ENCODE data around the gene MYBBP1A.

The MYBBP1A gene

GRCh38 chr17:4572131-4572530 lies 16.9 kb upstream of the MYBBP1A start:
- no peak for DNase-seq (ENCODE audit: low read depth)

GRCh38 chr17:4569591-4569990 lies 14.4 kb upstream of the MYBBP1A start:
- no peak for DNase-seq (ENCODE audit: low read depth)

- no peak for DNase-seq (ENCODE audit: low read depth)
These were observed 11.6 kb upstream of the MYBBP1A start for GRCh38 chr17:4566785-4567184.

- no peak for DNase-seq (ENCODE audit: low read depth)
These were observed 10.3 kb upstream of the MYBBP1A start for GRCh38 chr17:4565209-4566141.

- DNase-seq (ENCODE audit: low read depth) = no peak
These were observed 7.1 kb upstream of the MYBBP1A start for GRCh38 chr17:4562015-4562969.

- no peak for DNase-seq (ENCODE audit: low read depth)
These were observed 5.7 kb upstream of the MYBBP1A start for GRCh38 chr17:4560837-4561256.

GRCh38 chr17:4560421-4560820 lies 5.2 kb upstream of the MYBBP1A start, which contains the start of gene GGT6:
GGT6 (minus strand) TSS chr17:4560577; CDS start chr17:4560521, 56 bp downstream.
- DNase-seq (ENCODE audit: low read depth) = no peak

GRCh38 chr17:4559966-4560365 lies 4.8 kb upstream of the MYBBP1A start:
- no peak for DNase-seq (ENCODE audit: low read depth)

GRCh38 chr17:4559139-4559791 lies 4.1 kb upstream of the MYBBP1A start:
- DNase-seq (ENCODE audit: low read depth) = no peak

GRCh38 chr17:4558347-4558971 lies 3.3 kb upstream of the MYBBP1A start:
- DNase-seq (ENCODE audit: low read depth) = no peak

- no peak for DNase-seq (ENCODE audit: low read depth)
These were observed 2.6 kb upstream of the MYBBP1A start for GRCh38 chr17:4557626-4558346.

GRCh38 chr17:4556996-4557395 lies 1.8 kb upstream of the MYBBP1A start:
- no peak for DNase-seq (ENCODE audit: low read depth)

GRCh38 chr17:4555873-4556759 lies 932 bp upstream of the MYBBP1A start:
- no peak for DNase-seq (ENCODE audit: low read depth)

- no peak for DNase-seq (ENCODE audit: low read depth)
These were observed 665 bp downstream of the MYBBP1A start for GRCh38 chr17:4554441-4554996.

- DNase-seq (ENCODE audit: low read depth) = no peak
These were observed 1.5 kb downstream of the MYBBP1A start for GRCh38 chr17:4553669-4554068.

- DNase-seq (ENCODE audit: low read depth) = no peak
These were observed 3.2 kb downstream of the MYBBP1A start for GRCh38 chr17:4551796-4552525.

- DNase-seq (ENCODE audit: low read depth) = no peak
These were observed 4.0 kb downstream of the MYBBP1A start for GRCh38 chr17:4551141-4551540.

- no peak for DNase-seq (ENCODE audit: low read depth)
These were observed 4.6 kb downstream of the MYBBP1A start for GRCh38 chr17:4550534-4551039.
